GM19240 (cell line): ENCODE measurements around the gene ZNF485.
"Not testable (repeated sequence)": the region's sequence is repeated elsewhere in the genome, so short reads cannot be mapped to it uniquely, and the experiment has no call there.

Experiments
- DNase-seq: peaks from one replicate; pipeline ENCODE4 v3.0.0; 2011; ENCODE audit warnings: low spot score; ENCODE audit not compliant: insufficient read length

Gene ZNF485

GRCh38 chr10:43601576-43601975 lies 4.7 kb upstream of the ZNF485 start:
- not testable (repeated sequence) for DNase-seq

GRCh38 chr10:43605850-43606322 lies 352 bp upstream of the ZNF485 start:
- DNase-seq = no peak

GRCh38 chr10:43607199-43607573 lies 948 bp downstream of the ZNF485 start:
- no peak for DNase-seq

GRCh38 chr10:43610636-43611035 lies 4.4 kb downstream of the ZNF485 start:
- no peak for DNase-seq

GRCh38 chr10:43616697-43617370 lies 10.6 kb downstream of the ZNF485 start:
- DNase-seq = no peak

GRCh38 chr10:43619368-43619767 lies 13.1 kb downstream of the ZNF485 start:
- no peak for DNase-seq

- no peak for DNase-seq
These were observed 15.8 kb downstream of the ZNF485 start for GRCh38 chr10:43622038-43622437.

- DNase-seq = no peak
These were observed 17.1 kb downstream of the ZNF485 start for GRCh38 chr10:43623351-43623750.

- DNase-seq = no peak
These were observed 21.7 kb downstream of the ZNF485 start for GRCh38 chr10:43627942-43628341.

GRCh38 chr10:43628956-43629355 lies 22.7 kb downstream of the ZNF485 start:
- no peak for DNase-seq

GRCh38 chr10:43635816-43636215 lies 29.6 kb downstream of the ZNF485 start:
- not testable (repeated sequence) for DNase-seq

GRCh38 chr10:43640603-43641002 lies 34.4 kb downstream of the ZNF485 start:
- DNase-seq = no peak

- DNase-seq = no peak
These were observed 38.0 kb downstream of the ZNF485 start for GRCh38 chr10:43644252-43644651.

GRCh38 chr10:43645866-43646265 lies 39.6 kb downstream of the ZNF485 start:
- DNase-seq = no peak

- DNase-seq = no peak
These were observed 41.3 kb downstream of the ZNF485 start for GRCh38 chr10:43647576-43647975.

- DNase-seq = no peak
These were observed 41.8 kb downstream of the ZNF485 start for GRCh38 chr10:43648095-43648397.

- DNase-seq = peak; percentile 87
These were observed 42.4 kb downstream of the ZNF485 start, which contains the start of gene ZNF32 for GRCh38 chr10:43648398-43649184. ZNF32 (minus strand) TSS chr10:43648881; CDS start chr10:43646133, 2,748 bp downstream.

- DNase-seq = no peak
These were observed 42.9 kb downstream of the ZNF485 start for GRCh38 chr10:43649185-43649523.

- no peak for DNase-seq
These were observed 47.5 kb downstream of the ZNF485 start for GRCh38 chr10:43653746-43654145.

- no peak for DNase-seq
These were observed 49.1 kb downstream of the ZNF485 start for GRCh38 chr10:43655311-43655710.

- no peak for DNase-seq
These were observed 52.0 kb downstream of the ZNF485 start for GRCh38 chr10:43658227-43658626.

- no peak for DNase-seq
These were observed 58.8 kb downstream of the ZNF485 start for GRCh38 chr10:43665054-43665453.

GRCh38 chr10:43666552-43666951 lies 60.3 kb downstream of the ZNF485 start:
- no peak for DNase-seq
